ENCODE measurements around the gene CMIP.
A peak's percentile ranks its signal among the peaks of the same experiment; 100 is the strongest.

CMIP gene

DNA sequence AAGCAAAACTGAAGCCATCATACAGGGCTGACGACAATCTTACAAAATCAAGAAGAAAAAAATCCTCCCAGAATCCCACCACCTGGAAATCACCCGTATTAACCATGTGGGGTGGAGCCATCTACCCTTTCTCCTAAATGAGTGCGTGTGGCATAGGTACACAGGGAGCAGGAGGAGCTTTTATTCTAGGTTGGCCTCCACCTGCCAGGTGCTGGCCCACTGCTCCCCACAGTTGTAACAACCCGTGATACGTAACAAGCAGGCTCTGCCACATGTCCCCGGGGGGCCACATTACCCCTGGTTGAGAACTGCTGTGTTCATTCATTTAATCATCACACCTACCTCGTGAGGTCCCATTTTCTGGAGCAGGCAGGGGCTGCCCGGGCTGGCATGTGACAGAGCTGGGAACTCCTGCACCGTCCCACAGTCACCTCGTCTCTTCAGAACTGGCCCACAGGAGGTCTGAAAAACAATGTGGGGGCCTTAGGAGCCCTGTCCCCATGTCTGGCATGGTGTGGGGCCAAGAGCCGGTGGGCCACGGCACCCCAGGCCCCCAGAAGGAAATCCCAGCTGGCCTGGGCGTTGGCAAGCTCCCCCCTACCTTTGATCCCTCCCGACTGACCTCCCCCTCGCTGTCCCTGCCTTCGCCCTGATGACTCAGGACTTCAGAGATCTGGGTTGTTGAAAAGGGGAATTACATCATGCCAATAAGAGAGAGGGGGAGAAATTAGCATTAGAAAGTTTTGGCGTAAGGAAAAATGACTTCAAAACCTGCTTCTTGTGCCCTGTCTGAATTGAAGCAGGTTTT is 12.9 kb downstream of the CMIP start:
- DNase-seq (ENCODE audit: low read depth, low spot score): no peak
- no peak overlapping the region for H3K4me3 ChIP-seq (ENCODE audit: low read length)

- DNase-seq (ENCODE audit: low read depth, low spot score): no peak
- H3K4me3 ChIP-seq (ENCODE audit: low read length): no peak overlapping the region
Measured at GRCh38 chr16:81458149-81458669, 13.6 kb downstream of the CMIP start.

DNA sequence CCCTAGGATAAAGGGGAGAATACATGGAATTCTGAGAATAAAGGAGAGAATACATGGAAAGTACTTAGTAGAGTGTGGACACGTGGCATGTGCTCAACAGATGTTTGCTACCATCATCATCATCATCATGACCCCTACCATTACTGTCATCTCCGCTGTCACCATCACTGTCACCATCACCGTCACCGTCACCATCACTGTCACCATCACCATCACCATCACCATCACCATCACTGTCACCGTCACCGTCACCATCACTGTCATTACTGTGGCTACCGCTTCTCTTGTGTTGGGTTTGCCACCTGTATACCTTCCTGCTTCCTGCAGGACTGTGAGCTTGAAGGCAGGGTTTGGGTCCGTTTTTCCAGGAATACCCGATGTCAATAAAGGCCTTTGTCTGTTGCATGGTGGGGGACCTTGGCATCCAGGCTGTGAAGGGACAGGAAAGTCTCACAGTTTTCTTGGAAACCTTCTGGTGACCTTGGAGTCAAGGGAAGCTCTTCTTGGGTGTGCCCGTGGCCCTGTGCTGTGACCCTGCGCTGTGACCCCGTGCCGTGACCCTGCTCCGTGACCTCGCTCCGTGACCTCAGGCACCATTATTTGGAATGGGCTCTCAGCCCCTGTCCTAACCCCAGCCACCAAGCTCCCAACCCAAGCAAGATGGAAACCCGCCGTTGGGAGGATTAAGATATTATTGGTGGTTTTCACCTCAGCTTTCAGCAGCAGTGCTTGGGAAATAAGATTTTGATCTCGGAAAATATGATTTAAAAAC is 14.4 kb downstream of the CMIP start:
- no peak overlapping the region for H3K4me3 ChIP-seq (ENCODE audit: low read length)
- no peak for DNase-seq (ENCODE audit: low read depth, low spot score)

GRCh38 chr16:81460075-81460474 is 15.5 kb downstream of the CMIP start:
- no peak overlapping the region for H3K4me3 ChIP-seq (ENCODE audit: low read length)
- DNase-seq (ENCODE audit: low read depth, low spot score): no peak

GRCh38 chr16:81461243-81461642 is 16.6 kb downstream of the CMIP start:
- DNase-seq (ENCODE audit: low read depth, low spot score): no peak
- no peak overlapping the region for H3K4me3 ChIP-seq (ENCODE audit: low read length)

DNA sequence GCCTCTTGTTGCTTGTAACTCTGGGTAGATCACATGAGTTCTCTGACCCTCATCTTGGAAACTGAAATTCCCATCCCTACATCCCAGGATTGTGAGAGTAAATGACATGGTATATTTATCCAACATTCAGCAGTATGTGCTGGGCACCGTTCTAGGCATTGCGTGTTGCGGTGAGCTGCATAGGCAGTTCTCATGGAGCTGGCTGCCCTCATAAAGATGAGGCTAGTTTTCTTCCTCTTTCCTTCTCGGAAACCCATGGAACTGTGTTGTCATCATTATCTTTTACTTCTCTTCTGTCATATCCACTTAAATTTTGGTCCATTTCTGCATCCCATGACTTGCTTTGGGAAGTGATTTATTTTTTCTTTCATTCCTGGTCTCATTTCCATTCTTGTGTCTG is 17.2 kb downstream of the CMIP start:
- DNase-seq (ENCODE audit: low read depth, low spot score): no peak
- no peak overlapping the region for H3K4me3 ChIP-seq (ENCODE audit: low read length)

GRCh38 chr16:81462683-81463082 is 18.1 kb downstream of the CMIP start:
- no peak for DNase-seq (ENCODE audit: low read depth, low spot score)

DNA sequence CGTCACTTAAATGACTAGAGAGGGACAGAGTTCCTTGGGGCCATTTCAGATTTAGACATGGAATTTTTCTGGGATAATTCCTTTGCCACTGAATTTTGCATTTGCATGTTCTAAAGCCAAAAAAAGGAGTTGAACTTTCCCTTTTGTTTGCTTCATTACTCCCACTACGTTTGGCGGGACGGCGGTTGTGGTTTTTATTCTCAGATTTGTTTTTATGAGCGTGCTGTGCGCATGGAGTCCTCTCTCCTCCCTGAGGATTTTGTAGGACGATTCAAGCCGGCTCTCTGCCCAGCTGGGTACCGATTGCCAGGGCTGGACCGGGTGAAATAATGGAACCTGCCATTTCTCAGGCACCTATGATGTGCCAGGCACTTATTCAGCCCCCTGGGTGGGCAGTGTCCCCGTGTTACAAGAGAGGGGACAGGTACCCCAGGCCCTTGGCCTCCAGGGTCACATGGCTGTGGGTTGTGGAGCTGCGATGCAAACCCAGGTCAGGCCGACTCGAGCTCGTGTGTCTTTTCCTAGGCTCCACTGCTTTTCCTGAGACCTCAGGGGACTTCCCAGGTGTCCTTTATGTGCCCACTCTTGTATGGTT is 18.8 kb downstream of the CMIP start:
- H3K4me3 ChIP-seq (ENCODE audit: low read length): no peak overlapping the region
- DNase-seq (ENCODE audit: low read depth, low spot score): no peak

More at GRCh38 chr16:81462683-81463082, 18.1 kb downstream of the CMIP start:
- H3K4me3 ChIP-seq (ENCODE audit: low read length): no peak overlapping the region

- DNase-seq (ENCODE audit: low read depth, low spot score): no peak
- H3K4me3 ChIP-seq (ENCODE audit: low read length): no peak overlapping the region
Measured at GRCh38 chr16:81464279-81464678, 19.7 kb downstream of the CMIP start.

DNA sequence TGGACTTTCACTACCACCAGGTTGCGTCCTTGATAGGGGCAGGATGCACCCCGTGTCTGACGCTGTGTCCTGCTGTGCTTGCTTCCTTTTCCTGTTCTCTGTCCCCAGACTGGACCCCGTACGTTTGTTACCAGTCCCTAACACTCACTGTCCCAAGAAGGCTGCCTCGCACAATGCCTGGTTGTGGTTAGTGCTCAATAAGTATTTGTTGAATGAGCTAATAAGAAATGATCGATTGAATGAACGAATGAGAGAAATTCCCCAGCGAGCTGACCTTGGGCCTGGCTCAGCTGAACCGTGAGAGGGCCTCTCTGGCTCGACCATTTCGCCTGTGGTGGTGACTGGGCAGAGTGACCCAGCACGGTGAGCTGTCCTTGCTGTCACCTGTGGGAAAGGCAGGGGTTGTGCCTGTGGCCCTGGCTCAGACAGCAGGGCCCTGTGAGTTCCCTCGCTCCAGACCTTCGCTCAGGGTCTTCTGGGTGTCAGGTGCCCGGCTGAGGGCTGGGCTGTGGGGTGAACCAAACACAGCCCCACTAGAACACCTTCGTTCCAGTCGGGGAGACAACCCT is 20.9 kb downstream of the CMIP start:
- no peak overlapping the region for H3K4me3 ChIP-seq (ENCODE audit: low read length)
- no peak for DNase-seq (ENCODE audit: low read depth, low spot score)

- no peak for DNase-seq (ENCODE audit: low read depth, low spot score)
- H3K4me3 ChIP-seq (ENCODE audit: low read length): no peak overlapping the region
Measured at GRCh38 chr16:81466356-81466980, 21.9 kb downstream of the CMIP start.

DNA sequence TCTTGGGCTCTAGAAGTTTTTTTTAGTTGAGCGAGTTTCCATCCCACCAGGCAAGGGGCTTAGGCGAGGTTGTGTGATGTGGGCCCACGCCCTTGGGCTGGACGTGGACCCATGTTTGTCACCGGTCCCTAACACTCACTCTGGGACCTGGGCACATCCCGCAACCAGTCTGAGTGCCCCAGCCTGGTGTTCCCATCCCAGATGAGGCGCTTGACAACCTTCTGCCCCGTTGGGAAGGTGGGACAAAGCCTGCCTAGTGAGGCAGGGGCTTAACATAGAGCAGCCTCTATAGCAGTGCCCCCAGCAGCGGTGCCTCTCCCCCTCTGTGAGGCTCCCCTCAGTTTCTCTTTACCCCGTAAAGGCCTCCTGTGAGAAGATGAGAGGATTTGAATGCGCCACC is 22.5 kb downstream of the CMIP start:
- no peak for DNase-seq (ENCODE audit: low read depth, low spot score)
- no peak overlapping the region for H3K4me3 ChIP-seq (ENCODE audit: low read length)

GRCh38 chr16:81467815-81468214 is 23.2 kb downstream of the CMIP start:
- no peak overlapping the region for H3K4me3 ChIP-seq (ENCODE audit: low read length)
- no peak for DNase-seq (ENCODE audit: low read depth, low spot score)

DNA sequence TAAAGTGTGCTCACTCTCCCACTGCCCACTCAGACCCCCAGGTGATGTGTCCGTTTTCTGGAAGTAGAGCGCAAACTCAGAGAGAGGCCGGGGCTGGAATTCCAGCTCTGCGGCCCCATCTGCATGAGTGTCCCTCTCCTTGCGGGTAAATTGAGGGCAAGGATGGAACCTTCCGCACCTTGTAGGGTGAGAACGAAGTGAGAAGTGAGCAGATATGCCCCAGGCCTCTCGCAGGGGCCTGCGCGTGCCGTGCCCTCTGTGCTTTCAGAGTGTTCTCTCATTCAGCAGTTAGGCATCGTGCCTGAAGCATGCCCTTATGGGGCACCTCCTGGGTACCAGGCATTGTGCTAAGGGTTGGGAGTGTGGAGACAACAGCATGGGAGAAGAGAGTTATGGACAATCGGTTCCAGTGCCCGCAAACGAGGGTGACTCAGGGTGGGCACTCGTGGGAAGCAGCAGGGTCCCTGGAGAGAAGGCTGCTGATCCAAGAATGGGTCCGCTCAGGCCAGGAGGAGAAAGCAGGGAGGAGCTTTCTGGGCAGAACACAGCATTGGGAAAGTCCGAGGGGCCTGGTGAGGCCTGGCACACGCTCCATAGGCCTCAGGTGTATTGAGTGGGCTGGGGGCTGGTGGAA is 23.8 kb downstream of the CMIP start:
- no peak for DNase-seq (ENCODE audit: low read depth, low spot score)
- no peak overlapping the region for H3K4me3 ChIP-seq (ENCODE audit: low read length)

- peak overlapping the region; percentile 34 for H3K4me3 ChIP-seq (ENCODE audit: low read length)
Measured at GRCh38 chr16:81469183-81469677, 24.6 kb downstream of the CMIP start.

GRCh38 chr16:81469710-81470535 is 25.3 kb downstream of the CMIP start:
- DNase-seq (ENCODE audit: low read depth, low spot score): peak; percentile 96
- H3K4me3 ChIP-seq (ENCODE audit: low read length): peak overlapping the region; percentile 36

More at GRCh38 chr16:81469183-81469677, 24.6 kb downstream of the CMIP start:
- peak; percentile 37 for DNase-seq (ENCODE audit: low read depth, low spot score)

GRCh38 chr16:81470796-81471636 is 26.4 kb downstream of the CMIP start:
- H3K4me3 ChIP-seq (ENCODE audit: low read length): no peak overlapping the region
- DNase-seq (ENCODE audit: low read depth, low spot score): no peak
